Mononuclear cell (primary cell): ENCODE measurements around the gene SMC4. TPM values are rescaled to one million over a fixed set of nuclear protein-coding genes. Genes with fewer than 3 reads are reported as not detected.

Experiments used
- H3K27me3 ChIP-seq: 2 replicates; pipeline ENCODE4 v1.6.0; 2011; ENCODE audit warnings: low read length, control low read depth; ENCODE audit not compliant: insufficient read depth
- H3K4me1 ChIP-seq: 2 replicates; pipeline ENCODE4 v1.5.1; 2011; ENCODE audit warnings: mild to moderate bottlenecking, low read length, control low read depth; ENCODE audit not compliant: insufficient read depth
- H3K4me3 ChIP-seq: 2 replicates; pipeline ENCODE4 v1.5.1; 2011; ENCODE audit warnings: mild to moderate bottlenecking, low read length, moderate library complexity
- H3K9me3 ChIP-seq: 2 replicates; pipeline ENCODE4 v1.5.1; 2011; ENCODE audit warnings: low read depth, mild to moderate bottlenecking, control low read depth, low read length
- total RNA-seq: library from RNA; depleted of rRNA; stranded (reverse); fragments of >200 nt; gene quantifications from one replicate; pipeline ENCODE4 v1.2.3, GENCODE V29; 2012

SMC4 gene
- total RNA-seq, 1 donor, result 61.2 TPM

DNA sequence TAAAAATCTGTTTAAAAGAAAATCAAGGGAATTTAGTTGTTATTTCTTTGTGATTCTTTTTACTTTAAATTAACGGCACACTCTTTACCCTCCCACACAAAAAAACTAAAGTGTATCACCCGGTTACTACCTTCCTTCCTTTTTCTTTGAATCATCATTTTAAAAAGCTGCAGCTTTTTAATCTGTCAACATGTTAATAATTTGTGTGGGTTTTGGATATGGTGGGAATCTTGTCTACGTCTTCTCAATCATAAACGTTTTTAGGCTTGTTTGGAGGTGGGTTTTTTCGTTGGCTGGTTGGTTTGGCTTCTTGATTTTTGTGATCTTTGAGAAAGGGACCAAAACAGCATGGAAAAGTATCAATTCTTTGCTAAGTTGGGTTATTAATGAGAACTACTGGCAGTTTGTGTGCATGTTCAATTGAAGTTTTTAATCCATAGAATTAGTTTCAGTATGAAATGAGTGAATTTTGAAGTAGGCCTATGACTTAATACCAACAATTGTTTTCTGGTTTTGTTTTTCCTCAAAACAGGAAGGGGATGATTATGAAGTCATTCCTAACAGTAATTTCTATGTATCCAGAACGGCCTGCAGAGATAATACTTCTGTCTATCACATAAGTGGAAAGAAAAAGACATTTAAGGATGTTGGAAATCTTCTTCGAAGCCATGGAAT is 4.5 kb downstream of the SMC4 start:
- no peaks in the 10 kb centered on the region for H3K27me3 ChIP-seq
- peaks cover 20% of the 10 kb centered on the region for H3K4me1 ChIP-seq
- no peak overlapping the region for H3K4me3 ChIP-seq
- H3K9me3 ChIP-seq, result no peaks in the 10 kb centered on the region

DNA sequence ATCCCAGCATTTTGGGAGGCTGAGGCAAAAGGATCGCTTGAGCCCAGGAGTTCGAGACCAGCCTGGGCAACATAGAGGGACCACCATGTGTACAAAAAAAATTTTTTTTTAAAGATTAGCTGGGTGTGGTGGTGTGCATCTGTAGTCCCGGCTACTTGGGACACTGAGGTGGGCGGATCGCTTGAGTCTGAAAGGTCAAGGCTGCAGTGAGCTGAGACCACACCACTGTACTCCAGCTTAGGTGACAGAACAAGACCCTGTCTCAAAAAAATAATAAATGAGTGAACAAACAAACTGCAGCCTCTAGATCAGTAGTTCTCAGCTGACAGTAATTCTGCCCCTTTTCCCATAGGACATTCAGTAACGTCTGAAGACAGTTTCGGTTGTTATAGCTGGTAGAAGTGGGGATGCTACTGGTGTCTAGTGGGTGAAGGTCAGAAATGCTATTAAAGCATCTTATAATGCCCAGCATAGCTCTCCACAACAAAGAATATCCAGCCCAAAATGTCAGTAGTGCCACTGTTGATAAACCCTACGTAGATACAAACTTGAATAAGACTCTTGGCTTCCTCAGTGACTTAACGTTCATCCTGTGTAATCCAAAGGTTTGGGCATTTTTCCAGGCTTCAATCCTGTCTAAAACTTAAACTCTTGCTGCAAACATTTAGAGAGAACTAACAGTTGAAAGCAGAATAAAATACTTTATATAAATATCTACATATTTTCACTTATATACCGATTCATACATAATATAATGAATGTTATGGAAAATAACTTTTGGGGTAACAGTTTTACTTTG is 10.6 kb downstream of the SMC4 start:
- Histone ChIP-seq H3K27me3 (no peaks in the 10 kb centered on the region), H3K4me1 (no peaks in the 10 kb centered on the region), H3K9me3 (no peaks in the 10 kb centered on the region), H3K4me3 (no peak overlapping the region)

DNA sequence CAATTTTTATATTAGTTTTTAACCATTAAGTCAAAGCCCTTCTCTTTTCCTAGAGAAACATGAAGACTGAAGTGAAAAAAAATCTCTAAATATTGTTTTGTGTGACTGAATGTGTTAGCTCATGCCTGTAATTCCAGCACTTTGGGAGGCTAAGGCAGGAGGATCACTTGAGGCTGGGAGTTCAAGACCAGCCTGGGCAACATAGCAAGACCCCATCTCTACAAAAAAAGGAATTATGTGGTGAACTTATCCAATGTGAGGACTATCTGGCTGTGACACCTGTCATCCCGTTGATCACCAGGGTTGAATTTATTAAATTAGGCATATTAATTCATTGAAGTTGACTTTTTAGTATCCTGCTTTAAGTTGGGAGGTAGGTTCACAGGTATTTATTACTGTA is 13.0 kb downstream of the SMC4 start:
- Histone ChIP-seq H3K9me3 (no peaks in the 10 kb centered on the region), H3K4me1 (no peaks in the 10 kb centered on the region), H3K27me3 (no peaks in the 10 kb centered on the region), H3K4me3 (no peak overlapping the region)

DNA sequence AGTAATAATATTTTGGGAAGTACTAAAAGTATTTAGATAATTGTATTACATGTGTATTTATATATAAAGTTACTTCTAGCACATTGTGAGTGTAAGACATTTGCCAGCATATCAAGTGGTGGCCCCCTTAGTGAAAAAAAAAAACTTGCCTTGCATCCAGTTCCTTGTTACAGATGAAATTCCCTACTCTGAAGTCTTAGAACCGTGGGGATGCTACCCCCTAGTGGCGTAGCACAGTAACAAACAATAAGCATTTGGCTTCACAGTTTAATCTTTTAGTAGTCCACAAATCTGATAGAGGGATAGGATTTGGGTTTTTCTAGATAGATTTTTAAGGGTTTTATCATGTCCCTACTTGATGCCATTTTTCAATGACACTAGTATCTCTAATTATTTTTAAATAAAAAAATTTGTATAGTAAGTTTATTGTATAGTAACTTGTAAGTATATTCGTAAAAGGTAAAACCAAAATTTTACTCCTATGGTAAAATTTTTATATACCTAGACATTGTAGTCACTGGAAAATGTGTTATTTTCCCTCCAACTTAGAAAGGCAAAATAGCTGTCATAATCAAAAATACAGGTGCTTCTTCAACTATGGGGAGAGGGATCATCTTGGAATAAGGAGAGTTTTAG is 14.3 kb downstream of the SMC4 start:
- no peaks in the 10 kb centered on the region for H3K4me1 ChIP-seq
- H3K9me3 ChIP-seq, result no peaks in the 10 kb centered on the region
- no peaks in the 10 kb centered on the region for H3K27me3 ChIP-seq
- H3K4me3 ChIP-seq, result no peak overlapping the region

DNA sequence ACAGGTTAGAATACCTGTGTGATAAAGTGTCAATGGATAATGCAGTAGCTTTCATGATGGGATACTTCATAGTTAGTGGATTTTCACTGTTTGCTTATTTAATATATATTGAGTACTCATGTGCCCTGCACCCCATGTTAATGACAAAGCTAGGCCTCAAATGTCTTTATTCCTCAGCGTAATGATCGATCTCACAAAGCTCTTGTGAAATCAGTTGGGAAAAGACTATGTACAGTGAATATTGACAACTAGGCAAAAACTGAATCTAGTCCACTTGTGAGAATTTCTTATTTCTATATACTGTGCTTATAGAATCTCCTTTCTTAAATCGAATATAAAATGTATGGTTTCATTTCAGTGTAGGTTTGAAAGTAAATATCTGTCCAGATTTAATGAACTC is 17.9 kb downstream of the SMC4 start:
- no peaks in the 10 kb centered on the region for H3K27me3 ChIP-seq
- no peak overlapping the region for H3K4me3 ChIP-seq
- H3K9me3 ChIP-seq, result no peaks in the 10 kb centered on the region
- H3K4me1 ChIP-seq, result peaks cover 3% of the 10 kb centered on the region

DNA sequence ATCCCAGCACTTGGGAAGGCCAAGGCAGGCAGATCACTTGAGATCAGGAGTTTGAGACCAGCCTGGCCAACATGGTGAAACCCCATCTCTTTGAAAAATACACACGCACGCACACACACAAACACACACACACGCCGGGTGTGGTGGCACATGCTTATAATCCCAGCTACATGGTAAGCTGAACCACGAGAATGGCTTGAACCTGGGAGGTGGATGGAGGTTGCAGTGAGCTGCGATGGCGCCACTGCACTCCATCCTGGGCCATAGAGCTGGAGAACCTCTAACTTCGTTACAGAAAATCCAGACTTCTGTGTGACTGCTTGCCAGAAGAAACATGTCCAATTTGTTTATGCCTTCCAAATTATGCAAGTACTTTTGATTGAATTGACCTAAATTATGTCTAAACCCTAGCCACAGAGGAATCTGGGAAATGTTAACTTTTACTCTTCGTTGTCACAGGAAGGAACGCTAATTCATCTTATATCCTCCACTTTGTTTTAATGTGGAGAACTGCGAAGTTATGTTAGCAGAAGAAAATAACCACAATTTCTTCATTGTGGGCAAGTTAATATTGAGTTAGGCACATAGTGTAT is 28.5 kb downstream of the SMC4 start:
- Histone ChIP-seq H3K27me3 (no peaks in the 10 kb centered on the region), H3K4me3 (no peak overlapping the region), H3K4me1 (no peaks in the 10 kb centered on the region), H3K9me3 (no peaks in the 10 kb centered on the region)

DNA sequence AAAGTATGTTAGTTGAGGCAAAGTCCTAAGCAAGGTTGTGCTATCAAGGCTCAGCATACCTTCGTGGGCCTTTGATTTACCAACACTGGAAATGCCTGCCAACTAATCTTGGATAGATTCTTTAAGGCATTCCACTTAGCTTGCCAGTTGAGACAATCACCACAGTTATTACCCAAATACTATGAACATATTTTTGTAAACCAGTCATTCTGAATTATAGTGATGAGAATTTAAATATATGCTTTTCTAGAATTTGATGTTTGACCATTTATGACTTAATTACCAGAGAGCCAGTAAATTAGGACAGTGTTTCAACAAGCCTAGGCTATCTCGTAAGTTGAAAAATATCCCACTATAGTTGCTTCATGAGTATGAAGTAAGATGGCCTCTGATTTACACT is 34.6 kb downstream of the SMC4 start:
- Histone ChIP-seq H3K9me3 (no peaks in the 10 kb centered on the region), H3K4me1 (no peaks in the 10 kb centered on the region), H3K4me3 (no peak overlapping the region), H3K27me3 (no peaks in the 10 kb centered on the region)

DNA sequence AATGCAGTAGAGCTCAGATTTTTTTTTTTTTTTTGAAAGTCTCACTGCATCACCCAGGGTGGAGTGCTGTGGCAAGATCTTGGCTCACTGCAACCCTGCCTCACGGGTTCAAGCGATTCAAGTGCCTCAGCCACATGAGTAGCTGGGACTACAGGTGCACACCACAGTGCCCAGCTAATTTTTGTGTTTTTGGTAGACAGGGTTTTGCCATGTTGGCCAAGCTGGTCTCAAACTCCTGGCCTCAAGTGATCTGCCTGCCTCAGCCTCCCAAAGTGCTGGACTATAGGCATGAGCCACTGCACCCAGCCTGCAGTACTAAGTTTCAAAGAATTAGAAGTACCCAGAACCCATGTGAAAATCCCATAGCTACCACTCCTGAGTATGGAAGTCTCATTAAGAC is 35.6 kb downstream of the SMC4 start:
- Histone ChIP-seq H3K27me3 (no peaks in the 10 kb centered on the region), H3K9me3 (no peaks in the 10 kb centered on the region), H3K4me3 (no peak overlapping the region), H3K4me1 (no peaks in the 10 kb centered on the region)

DNA sequence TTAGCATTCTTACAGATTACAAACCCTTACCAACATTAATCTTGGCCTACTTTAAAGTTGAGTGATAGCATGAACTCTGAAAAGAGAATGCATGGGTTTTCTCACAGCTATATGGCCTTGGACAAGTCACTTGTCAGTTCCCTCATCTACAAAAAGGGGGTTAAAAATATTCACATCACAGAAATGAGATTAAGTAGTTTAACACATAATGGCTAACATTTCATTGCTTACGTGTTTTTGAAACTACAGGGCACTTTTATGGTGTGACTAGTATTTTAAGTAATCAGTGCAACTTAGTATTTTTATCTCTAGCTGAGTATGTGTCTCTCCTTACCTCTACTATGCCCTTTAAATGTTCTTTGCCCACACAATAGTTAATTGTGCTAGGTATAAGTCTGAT is 36.3 kb downstream of the SMC4 start:
- no peak overlapping the region for H3K4me3 ChIP-seq
- no peaks in the 10 kb centered on the region for H3K27me3 ChIP-seq
- H3K9me3 ChIP-seq, result no peaks in the 10 kb centered on the region
- no peaks in the 10 kb centered on the region for H3K4me1 ChIP-seq

DNA sequence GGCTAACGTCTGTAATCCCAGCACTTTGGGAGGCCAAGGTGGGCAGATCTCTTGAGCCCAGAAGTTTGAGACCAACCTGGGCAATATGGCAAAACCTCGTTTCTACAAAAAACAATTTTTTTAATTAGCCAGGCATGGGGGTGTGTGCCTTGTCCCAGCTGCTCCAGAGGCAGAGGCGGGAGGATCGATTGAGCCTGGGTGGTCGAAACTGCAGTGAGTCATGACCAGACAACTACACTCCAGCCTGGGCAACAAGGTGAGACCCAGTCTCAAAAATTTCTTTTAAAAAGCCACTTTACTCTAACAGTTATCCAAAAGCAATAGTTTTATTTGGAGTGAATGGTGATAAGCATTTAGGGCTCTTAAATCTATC is 37.6 kb downstream of the SMC4 start:
- Histone ChIP-seq H3K4me1 (no peaks in the 10 kb centered on the region), H3K27me3 (no peaks in the 10 kb centered on the region), H3K9me3 (no peaks in the 10 kb centered on the region), H3K4me3 (no peak overlapping the region)

DNA sequence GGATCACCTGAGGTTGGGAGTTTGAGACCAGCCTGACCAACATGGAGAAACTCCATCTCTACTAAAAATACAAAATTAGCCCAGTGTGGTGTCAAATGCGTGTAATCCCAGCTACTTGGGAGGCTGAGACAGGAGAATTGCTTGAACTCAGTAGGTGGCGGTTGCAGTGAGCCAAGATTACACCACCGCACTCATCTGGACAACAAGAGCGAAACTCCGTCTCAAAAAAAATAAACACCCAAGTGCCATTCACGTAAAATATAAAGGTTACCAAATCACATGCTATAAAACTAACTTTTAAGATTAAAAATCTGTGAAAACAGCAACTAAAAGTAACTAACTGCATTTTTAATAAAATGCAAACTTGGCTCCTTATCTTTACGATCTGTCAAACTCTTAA is 41.2 kb downstream of the SMC4 start:
- H3K9me3 ChIP-seq, result no peaks in the 10 kb centered on the region
- peaks cover under 1% of the 10 kb centered on the region for H3K4me1 ChIP-seq
- H3K4me3 ChIP-seq, result no peak overlapping the region
- no peaks in the 10 kb centered on the region for H3K27me3 ChIP-seq

DNA sequence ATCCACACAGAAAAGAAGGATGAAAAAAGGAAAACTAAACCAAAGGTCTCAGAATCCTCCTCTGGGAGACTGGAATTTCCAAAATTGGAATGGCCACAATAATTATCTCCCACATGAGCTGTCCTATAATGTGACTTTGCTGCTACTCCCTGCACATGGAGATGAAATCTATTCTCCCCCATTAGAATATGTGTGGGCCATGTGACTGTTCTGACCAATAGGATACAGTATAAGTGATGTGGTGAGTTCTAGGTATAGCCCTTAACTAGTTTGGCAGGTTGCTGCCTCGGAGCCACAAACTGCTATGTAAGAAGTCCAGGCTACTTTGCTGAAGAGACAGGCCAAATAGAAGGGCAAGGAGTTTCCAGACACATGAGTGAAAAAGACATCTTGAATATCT is 45.0 kb downstream of the SMC4 start:
- H3K9me3 ChIP-seq, result no peaks in the 10 kb centered on the region
- no peaks in the 10 kb centered on the region for H3K27me3 ChIP-seq
- H3K4me1 ChIP-seq, result peaks cover 16% of the 10 kb centered on the region
- no peak overlapping the region for H3K4me3 ChIP-seq

DNA sequence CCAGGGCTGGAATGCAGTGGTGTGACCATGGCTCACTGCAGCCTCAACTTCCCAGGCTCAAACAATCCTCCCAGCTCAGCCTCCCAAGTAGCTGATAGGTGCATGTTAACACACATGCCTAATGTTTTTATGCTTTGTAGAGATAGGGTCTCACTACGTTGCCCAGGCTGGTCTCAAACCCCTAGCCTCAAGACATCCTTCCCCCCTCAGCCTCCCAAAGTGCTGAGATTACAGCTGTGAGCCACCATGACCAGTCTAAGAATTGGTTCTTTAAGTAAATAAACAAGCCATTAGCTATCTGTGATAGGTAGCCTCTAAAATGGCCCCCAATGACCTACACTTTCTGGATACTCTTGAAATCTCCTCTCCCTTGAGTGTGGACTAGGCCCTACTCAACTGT is 46.4 kb downstream of the SMC4 start:
- H3K4me1 ChIP-seq, result peaks cover 24% of the 10 kb centered on the region
- no peaks in the 10 kb centered on the region for H3K9me3 ChIP-seq
- no peak overlapping the region for H3K4me3 ChIP-seq
- H3K27me3 ChIP-seq, result no peaks in the 10 kb centered on the region

DNA sequence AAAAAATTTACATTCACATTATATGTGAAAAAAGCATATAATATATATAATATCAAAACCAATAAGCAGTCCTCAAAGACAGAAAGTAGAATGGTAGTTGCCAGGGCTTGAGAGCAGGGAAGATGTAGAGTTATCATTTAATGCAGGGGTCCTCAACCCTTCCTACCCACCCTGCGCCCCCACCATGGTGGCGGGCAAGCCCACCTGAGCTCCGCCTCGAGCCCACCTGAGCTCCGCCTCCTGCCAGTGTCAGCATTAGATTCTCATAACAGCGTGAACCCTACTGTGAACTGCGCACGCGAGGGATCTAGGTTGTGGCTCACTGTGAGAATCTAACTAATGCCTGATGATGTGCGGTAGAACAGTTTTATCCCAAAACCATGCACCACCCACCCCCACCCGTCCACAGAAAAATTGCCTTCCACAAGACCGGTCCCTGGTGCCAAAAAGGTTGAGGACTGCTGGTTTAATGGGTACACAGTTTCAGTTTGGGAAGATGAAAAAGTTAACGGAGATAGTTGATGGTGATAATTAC is 47.1 kb downstream of the SMC4 start:
- Histone ChIP-seq H3K27me3 (no peaks in the 10 kb centered on the region), H3K9me3 (no peaks in the 10 kb centered on the region), H3K4me1 (peaks cover 24% of the 10 kb centered on the region), H3K4me3 (no peak overlapping the region)

DNA sequence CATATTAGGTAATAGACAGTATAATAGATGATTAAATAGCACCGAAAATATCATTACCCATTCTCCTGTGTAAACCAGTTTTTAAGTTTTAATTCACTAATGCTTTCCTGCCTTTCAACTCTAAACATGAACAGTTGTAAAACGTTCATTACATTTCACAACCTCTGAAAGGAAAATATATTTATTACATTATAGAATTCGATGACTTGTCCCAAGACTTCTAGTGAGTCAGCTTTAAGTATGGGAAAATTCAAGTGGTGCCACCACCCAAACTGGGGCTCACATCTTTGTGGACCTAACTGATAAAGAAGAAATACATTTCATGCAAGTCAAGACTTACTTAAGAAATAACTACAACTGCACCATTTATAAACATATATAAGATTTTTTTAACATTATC is 48.1 kb downstream of the SMC4 start:
- Histone ChIP-seq H3K9me3 (no peaks in the 10 kb centered on the region), H3K4me1 (peaks cover 24% of the 10 kb centered on the region), H3K4me3 (no peak overlapping the region), H3K27me3 (no peaks in the 10 kb centered on the region)
